ENCODE data around the gene CC2D2B.

GRCh38 chr10:95941115-95941514 lies 33.3 kb downstream of the CC2D2B start:
- TF ChIP-seq POLR2A (IDR thresholded peaks at IDR 0.05; ENCODE audit: low read length) (no peak), GATA1 (IDR thresholded peaks at IDR 0.05; ENCODE audit: low read depth, low read length) (no peak)
